Fibroblast of lung (primary cell): Measurements from ENCODE around the gene PFKFB4. TPM values are rescaled to one million over a fixed set of nuclear protein-coding genes. Genes with fewer than 3 reads are reported as not detected.

Experiments used
- DNase-seq, 2 donors: peaks; one replicate each; pipeline versions ENCODE4 v3.0.0 to v3.0.0-alpha.2; 2010; ENCODE audit warnings: low read depth in 2 of 2
- H2AFZ ChIP-seq: 2 replicates; pipeline ENCODE4 v1.5.1; 2012; ENCODE audit warnings: low read length, control low read depth, inconsistent platforms
- H3K27ac ChIP-seq: 2 replicates; pipeline ENCODE4 v1.5.1; 2011; ENCODE audit warnings: low read length, control low read depth; ENCODE audit not compliant: insufficient read depth
- H3K27me3 ChIP-seq: 2 replicates; pipeline ENCODE4 v1.5.1; 2011; ENCODE audit warnings: mild to moderate bottlenecking, low read length; ENCODE audit not compliant: control insufficient read depth, insufficient read depth
- H3K36me3 ChIP-seq: 2 replicates; pipeline ENCODE4 v1.5.1; 2011; ENCODE audit warnings: low read length; ENCODE audit not compliant: control insufficient read depth, insufficient read depth
- H3K4me1 ChIP-seq: 2 replicates; pipeline ENCODE4 v1.5.1; 2011; ENCODE audit warnings: low read length; ENCODE audit not compliant: control insufficient read depth, insufficient read depth; ENCODE audit errors: extremely low read depth
- H3K4me2 ChIP-seq: 2 replicates; pipeline ENCODE4 v1.5.1; 2011; ENCODE audit warnings: low read length, control low read depth; ENCODE audit not compliant: insufficient read depth; ENCODE audit errors: extremely low read depth
- H3K4me3 ChIP-seq, 4 experiments: fragments of 200-600 bp in 1 of 4; sonication (generic) in 1 of 4; replicated peaks in 1 of 4; 2 replicates each; pipeline ENCODE4 v1.5.1; 2011 to 2016; ENCODE audit warnings: low read length in 4 of 4, low read depth in 3 of 4, mild to moderate bottlenecking in 3 of 4, control low read depth in 2 of 4, inconsistent platforms in 1 of 4, mixed read lengths in 1 of 4; ENCODE audit not compliant: insufficient read depth in 1 of 4; ENCODE audit errors: control extremely low read depth in 1 of 4
- H3K79me2 ChIP-seq: 2 replicates; pipeline ENCODE4 v1.5.1; 2012; ENCODE audit warnings: mild to moderate bottlenecking, low read length, inconsistent platforms; ENCODE audit not compliant: control insufficient read depth, insufficient read depth
- H3K9ac ChIP-seq: 2 replicates; pipeline ENCODE4 v1.5.1; 2011; ENCODE audit warnings: mild to moderate bottlenecking, low read length, control low read depth; ENCODE audit not compliant: insufficient read depth
- H3K9me3 ChIP-seq: 2 replicates; pipeline ENCODE4 v1.5.1; 2012; ENCODE audit warnings: low read depth, low read length; ENCODE audit not compliant: control insufficient read depth, insufficient read depth
- H4K20me1 ChIP-seq: 2 replicates; pipeline ENCODE4 v1.5.1; 2011; ENCODE audit warnings: low read length; ENCODE audit not compliant: control insufficient read depth, insufficient read depth; ENCODE audit errors: extremely low read depth
- EZH2 ChIP-seq: IDR thresholded peaks from 2 replicates; pipeline ENCODE4 v1.5.1; 2012; ENCODE audit warnings: low read length, control low read depth, mild to moderate bottlenecking; ENCODE audit errors: missing control alignments
- polyA plus RNA-seq, 2 donors: library from polyadenylated mRNA; depleted of rRNA in 1 of 2; stranded (reverse) in 1 of 2; unstranded in 1 of 2; fragments of >200 nt; gene quantifications; 2 replicates each; pipeline ENCODE4 v1.2.1, GENCODE V29; 2011 to 2012; ENCODE audit warnings: missing spikeins in 1 of 2
- total RNA-seq: library from RNA; depleted of rRNA; stranded (reverse); fragments of >200 nt; gene quantifications from 2 replicates; pipeline ENCODE4 v1.2.1, GENCODE V29; 2014
- TF ChIP-seq, protein P1 (sequence below), 2 donors: IDR thresholded peaks in 1 of 2; conservative IDR thresholded peaks in 1 of 2; 1 replicate in 1 of 2; 2 replicates in 1 of 2; pipeline ENCODE4 v1.5.1; 2011 to 2012; ENCODE audit warnings: low read length in 2 of 2, control low read depth in 1 of 2, inconsistent platforms in 1 of 2, low read depth in 1 of 2, mild to moderate bottlenecking in 1 of 2

PFKFB4 gene
- total and polyA plus RNA-seq, 2 donors (not counting 1 experiment from before 2014, with no cell fraction given) = 9.3 to 12.2 TPM

DNA sequence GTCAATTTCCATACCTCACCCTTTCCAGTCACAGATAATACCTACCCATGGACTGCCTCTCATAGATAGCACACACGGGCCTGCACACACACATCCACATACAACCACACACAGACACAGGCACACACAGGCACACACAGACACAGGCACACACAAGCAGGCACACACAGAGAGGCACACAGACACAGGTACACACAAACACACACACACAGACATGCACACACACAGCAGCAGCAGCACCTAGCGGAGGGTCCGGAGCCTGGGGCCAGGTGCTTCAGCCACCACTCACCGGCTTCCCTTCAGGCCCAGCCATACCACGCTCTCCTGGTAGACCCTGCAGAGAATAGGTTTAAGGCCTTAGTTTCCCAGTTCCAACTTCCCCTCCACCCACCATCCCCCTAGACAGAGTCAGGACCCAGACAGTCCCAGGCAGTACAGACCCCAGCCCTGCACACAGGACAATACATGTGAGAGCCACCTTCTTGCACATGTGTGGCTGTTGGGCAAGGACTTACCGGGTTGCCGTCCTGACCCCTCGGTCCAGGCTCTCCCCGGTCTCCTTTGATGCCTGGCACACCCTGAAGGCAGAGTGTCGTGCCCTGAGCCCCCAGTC lies 17.5 kb upstream of the PFKFB4 start:
- H3K4me1 ChIP-seq = no peaks in the 10 kb centered on the region
- H3K9ac ChIP-seq = no peak overlapping the region
- no peaks in the 10 kb centered on the region for H3K79me2 ChIP-seq
- no peaks in the 10 kb centered on the region for H3K27me3 ChIP-seq
- H2AFZ ChIP-seq = no peak overlapping the region
- H3K9me3 ChIP-seq = no peaks in the 10 kb centered on the region
- H3K27ac ChIP-seq = no peak overlapping the region
- H3K4me3 ChIP-seq = no peak overlapping the region
- no peak for DNase-seq
- no peak overlapping the region for H3K4me2 ChIP-seq
- TF ChIP-seq, protein P1, sequence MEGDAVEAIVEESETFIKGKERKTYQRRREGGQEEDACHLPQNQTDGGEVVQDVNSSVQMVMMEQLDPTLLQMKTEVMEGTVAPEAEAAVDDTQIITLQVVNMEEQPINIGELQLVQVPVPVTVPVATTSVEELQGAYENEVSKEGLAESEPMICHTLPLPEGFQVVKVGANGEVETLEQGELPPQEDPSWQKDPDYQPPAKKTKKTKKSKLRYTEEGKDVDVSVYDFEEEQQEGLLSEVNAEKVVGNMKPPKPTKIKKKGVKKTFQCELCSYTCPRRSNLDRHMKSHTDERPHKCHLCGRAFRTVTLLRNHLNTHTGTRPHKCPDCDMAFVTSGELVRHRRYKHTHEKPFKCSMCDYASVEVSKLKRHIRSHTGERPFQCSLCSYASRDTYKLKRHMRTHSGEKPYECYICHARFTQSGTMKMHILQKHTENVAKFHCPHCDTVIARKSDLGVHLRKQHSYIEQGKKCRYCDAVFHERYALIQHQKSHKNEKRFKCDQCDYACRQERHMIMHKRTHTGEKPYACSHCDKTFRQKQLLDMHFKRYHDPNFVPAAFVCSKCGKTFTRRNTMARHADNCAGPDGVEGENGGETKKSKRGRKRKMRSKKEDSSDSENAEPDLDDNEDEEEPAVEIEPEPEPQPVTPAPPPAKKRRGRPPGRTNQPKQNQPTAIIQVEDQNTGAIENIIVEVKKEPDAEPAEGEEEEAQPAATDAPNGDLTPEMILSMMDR (conservative IDR thresholded peaks at IDR 0.05 in 1 of 2, IDR thresholded peaks at IDR 0.05 in 1 of 2; ENCODE audit: low read depth in 1 of 2, low read length in 2 of 2) = no peak
- no peak for TF ChIP-seq EZH2
- no peaks in the 10 kb centered on the region for H4K20me1 ChIP-seq
- peaks cover 2% of the 10 kb centered on the region for H3K36me3 ChIP-seq

DNA sequence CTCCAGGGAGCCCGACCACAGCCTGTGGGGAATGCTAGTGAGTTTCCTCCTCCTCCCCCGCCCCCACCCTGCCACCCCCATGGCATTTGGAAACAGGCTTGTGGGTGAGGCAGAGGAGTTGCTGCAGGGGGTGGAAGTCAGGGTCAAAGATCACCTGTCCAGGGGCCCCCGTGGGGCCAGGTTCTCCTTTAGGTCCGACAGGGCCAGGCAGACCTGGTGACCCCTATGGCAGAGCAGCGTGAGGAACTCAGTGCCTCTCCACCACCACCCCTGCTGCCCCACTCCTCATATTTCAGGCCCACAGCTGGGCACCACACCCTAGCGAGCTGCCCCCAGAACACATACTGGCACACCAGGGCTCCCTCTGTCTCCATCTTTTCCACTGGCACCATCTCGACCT lies 15.9 kb upstream of the PFKFB4 start:
- Histone ChIP-seq H3K79me2 (no peaks in the 10 kb centered on the region), H3K4me3 (no peak overlapping the region), H3K9ac (no peak overlapping the region), H3K4me2 (no peak overlapping the region), H3K27ac (no peak overlapping the region), H3K4me1 (no peaks in the 10 kb centered on the region), H3K9me3 (no peaks in the 10 kb centered on the region), H3K27me3 (no peaks in the 10 kb centered on the region), H2AFZ (no peak overlapping the region), H4K20me1 (no peaks in the 10 kb centered on the region), H3K36me3 (peaks cover 2% of the 10 kb centered on the region)
- no peak for DNase-seq
- TF ChIP-seq, protein P1 (conservative IDR thresholded peaks at IDR 0.05 in 1 of 2, IDR thresholded peaks at IDR 0.05 in 1 of 2; ENCODE audit: low read depth in 1 of 2, low read length in 2 of 2) = no peak
- no peak for TF ChIP-seq EZH2

DNA sequence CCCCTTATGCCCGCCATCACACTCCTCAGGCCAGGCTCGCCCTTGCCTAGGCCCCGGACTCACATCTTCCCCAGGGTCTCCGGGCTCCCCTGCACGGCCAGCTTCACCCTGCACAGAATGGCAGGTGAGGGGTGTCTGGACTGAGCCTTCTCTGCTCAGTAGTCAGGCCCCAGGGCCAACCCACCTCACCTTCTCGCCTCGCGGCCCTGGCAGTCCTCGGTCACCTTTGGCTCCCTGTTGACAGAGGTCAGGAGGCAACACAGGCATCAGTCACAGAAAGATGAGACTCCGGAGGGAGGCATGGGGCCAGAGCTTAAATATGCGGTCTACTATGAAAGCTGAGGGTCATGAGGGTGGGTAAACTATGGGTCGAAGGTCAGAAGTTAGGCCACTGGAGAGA lies 15.3 kb upstream of the PFKFB4 start:
- H3K27me3 ChIP-seq = no peaks in the 10 kb centered on the region
- H3K36me3 ChIP-seq = peaks cover under 1% of the 10 kb centered on the region

More for the DNA sequence above, 15.3 kb upstream of the PFKFB4 start:
- H3K4me1 ChIP-seq = no peaks in the 10 kb centered on the region
- no peak for DNase-seq
- H3K4me2 ChIP-seq = no peak overlapping the region
- no peaks in the 10 kb centered on the region for H3K9me3 ChIP-seq
- H3K79me2 ChIP-seq = no peaks in the 10 kb centered on the region
- H3K9ac ChIP-seq = no peak overlapping the region
- no peaks in the 10 kb centered on the region for H4K20me1 ChIP-seq
- no peak overlapping the region for H2AFZ ChIP-seq
- no peak overlapping the region for H3K27ac ChIP-seq
- no peak overlapping the region for H3K4me3 ChIP-seq
- no peak for TF ChIP-seq EZH2
- TF ChIP-seq, protein P1 (conservative IDR thresholded peaks at IDR 0.05 in 1 of 2, IDR thresholded peaks at IDR 0.05 in 1 of 2; ENCODE audit: low read depth in 1 of 2, low read length in 2 of 2) = no peak
